Endodermal cell (in vitro differentiated cells): ENCODE results near the gene ZNF808. TPM values are rescaled to one million over a fixed set of nuclear protein-coding genes. Genes with fewer than 3 reads are reported as not detected.
"Not testable (repeated sequence)": the region's sequence is repeated elsewhere in the genome, so short reads cannot be mapped to it uniquely, and the experiment has no call there.

ENCODE experiments used
- DNase-seq: peaks from one replicate; pipeline ENCODE4 v3.0.0-alpha.2; 2017
- H3K27ac ChIP-seq: 2 replicates; pipeline ENCODE4 v1.5.1; 2013; ENCODE audit warnings: mild to moderate bottlenecking, low read depth, low read length, moderate library complexity
- H3K27me3 ChIP-seq: 2 replicates; pipeline ENCODE4 v1.6.1; 2013; ENCODE audit warnings: mild to moderate bottlenecking, low read length, moderate library complexity; ENCODE audit not compliant: insufficient read depth, control insufficient read depth, poor library complexity, severe bottlenecking
- H3K36me3 ChIP-seq: 2 replicates; pipeline ENCODE4 v1.7.0; 2013; ENCODE audit warnings: mild to moderate bottlenecking, low read length, moderate library complexity; ENCODE audit not compliant: control insufficient read depth, insufficient read depth
- H3K4me1 ChIP-seq: one replicate; pipeline ENCODE4 v1.7.0; 2013; ENCODE audit warnings: low read length; ENCODE audit not compliant: control insufficient read depth, insufficient read depth
- H3K4me3 ChIP-seq: 2 replicates; pipeline ENCODE4 v1.5.1; 2013; ENCODE audit warnings: mild to moderate bottlenecking, low read length, moderate library complexity
- H3K9ac ChIP-seq: 2 replicates; pipeline ENCODE4 v1.6.1; 2013; ENCODE audit warnings: mild to moderate bottlenecking, low read length, moderate library complexity; ENCODE audit not compliant: poor library complexity, severe bottlenecking; ENCODE audit errors: extremely low read depth
- H3K9me3 ChIP-seq: 2 replicates; pipeline ENCODE4 v1.6.1; 2013; ENCODE audit warnings: mild to moderate bottlenecking, low read length, moderate library complexity; ENCODE audit not compliant: control insufficient read depth
- H3K27ac Mint-ChIP-seq: 2 replicates; pipeline ENCODE4 v1.8.0; 2020; ENCODE audit warnings: mixed read lengths
- H3K27me3 Mint-ChIP-seq: 2 replicates; pipeline ENCODE4 v1.8.0; 2021; ENCODE audit warnings: mild to moderate bottlenecking, mixed read lengths; ENCODE audit not compliant: insufficient read depth
- H3K36me3 Mint-ChIP-seq: 2 replicates; pipeline ENCODE4 v1.8.0; 2020; ENCODE audit warnings: low read depth, mixed read lengths
- H3K4me1 Mint-ChIP-seq: 2 replicates; pipeline ENCODE4 v1.8.0; 2020; ENCODE audit warnings: mixed read lengths
- H3K4me3 Mint-ChIP-seq: 2 replicates; pipeline ENCODE4 v1.8.0; 2020; ENCODE audit warnings: mild to moderate bottlenecking, moderate library complexity, mixed read lengths
- H3K9me3 Mint-ChIP-seq: 2 replicates; pipeline ENCODE4 v1.8.0; 2020; ENCODE audit warnings: mild to moderate bottlenecking, mixed read lengths
- CTCF ChIP-seq: fragments of 200-600 bp; sonication (generic); conservative IDR thresholded peaks from 2 replicates; pipeline ENCODE4 v1.5.0; 2021; ENCODE audit warnings: antibody characterized with exemption, mild to moderate bottlenecking
- WGBS, 2 experiments: methylation state at CpG; one replicate each; pipeline versions ENCODE4 v1.1.5 to v1.1.7; 2013; ENCODE audit warnings: missing lambda C conversion rate in 2 of 2, mixed read lengths in 1 of 2; ENCODE audit not compliant: insufficient coverage in 1 of 2, insufficient read length in 1 of 2; 5-methylcytosine and 5-hydroxymethylcytosine counted together
- total RNA-seq, 2 donors: library from RNA; stranded (reverse); fragmentation: NEBNext Ultra II Directional in 1 of 2; extraction: Animal tissue kit (Norgen Biotek cat#: 25700) in 1 of 2; gene quantifications; 2 replicates in 1 of 2; 3 replicates in 1 of 2; pipeline ENCODE4 v1.2.1, GENCODE V29; 2021

The ZNF808 gene
- total RNA-seq, 2 donors from 2014 or later = 52.4 to 61.6 TPM

- H3K27me3 ChIP-seq = no peaks in the 10 kb centered on the region
- Mint-ChIP-seq H3K4me3 (peak overlapping the region; percentile 82), H3K27me3 (no peaks in the 10 kb centered on the region), H3K27ac (peak overlapping the region; percentile 96), H3K36me3 (peaks cover 35% of the 10 kb centered on the region), H3K4me1 (peaks cover 31% of the 10 kb centered on the region), H3K9me3 (no peaks in the 10 kb centered on the region)
- peak; percentile 98 for DNase-seq
- peak overlapping the region; percentile 59 for H3K9ac ChIP-seq
- 2 to 7% methylated on average over 23 to 50 of the region's 50 CpGs for WGBS, 2 experiments
- peaks cover 23% of the 10 kb centered on the region for H3K36me3 ChIP-seq
- H3K4me1 ChIP-seq = no peaks in the 10 kb centered on the region
- no peaks in the 10 kb centered on the region for H3K9me3 ChIP-seq
- peak overlapping the region; percentile 87 for H3K4me3 ChIP-seq
- TF ChIP-seq CTCF = peak; percentile 58
- no peak overlapping the region for H3K27ac ChIP-seq
These were observed 8.4 kb downstream of the ZNF808 start for GRCh38 chr19:52535771-52536447.

- Mint-ChIP-seq H3K4me1 (peaks cover 36% of the 10 kb centered on the region), H3K36me3 (peaks cover 37% of the 10 kb centered on the region), H3K9me3 (no peaks in the 10 kb centered on the region), H3K4me3 (peak overlapping the region; percentile 82), H3K27ac (peak overlapping the region; percentile 96), H3K27me3 (no peaks in the 10 kb centered on the region)
- no peak for DNase-seq
- peaks cover 23% of the 10 kb centered on the region for H3K36me3 ChIP-seq
- TF ChIP-seq CTCF = no peak
- H3K27ac ChIP-seq = no peak overlapping the region
- H3K27me3 ChIP-seq = no peaks in the 10 kb centered on the region
- WGBS, 2 experiments = 8 to 14% methylated on average over 8 to 17 of the region's 17 CpGs
- peak overlapping the region; percentile 87 for H3K4me3 ChIP-seq
- no peaks in the 10 kb centered on the region for H3K9me3 ChIP-seq
- H3K9ac ChIP-seq = peak overlapping the region; percentile 59
- no peaks in the 10 kb centered on the region for H3K4me1 ChIP-seq
These were observed 9.0 kb downstream of the ZNF808 start for GRCh38 chr19:52536448-52536800.

- WGBS, 2 experiments = no CpG with 5 or more reads among the region's 4 CpGs
- not testable (repeated sequence) for H3K27me3 ChIP-seq, DNase-seq, H3K4me3 Mint-ChIP-seq, H3K9me3 ChIP-seq, H3K27ac Mint-ChIP-seq, H3K27me3 Mint-ChIP-seq, H3K4me1 ChIP-seq, H3K4me3 ChIP-seq, H3K9me3 Mint-ChIP-seq, H3K27ac ChIP-seq, H3K9ac ChIP-seq
- Mint-ChIP-seq H3K4me1 (peaks cover 37% of the 10 kb centered on the region), H3K36me3 (peaks cover 44% of the 10 kb centered on the region)
- peaks cover 27% of the 10 kb centered on the region for H3K36me3 ChIP-seq
These were observed 11.3 kb downstream of the ZNF808 start for GRCh38 chr19:52538815-52539214.

GRCh38 chr19:52541176-52541575 lies 13.7 kb downstream of the ZNF808 start:
- H3K36me3 ChIP-seq = peaks cover 41% of the 10 kb centered on the region
- H3K4me3 ChIP-seq, H3K9me3 Mint-ChIP-seq, H3K27ac Mint-ChIP-seq, H3K9ac ChIP-seq, H3K27me3 Mint-ChIP-seq, H3K4me1 ChIP-seq, H3K9me3 ChIP-seq, DNase-seq, H3K27me3 ChIP-seq, H3K27ac ChIP-seq, H3K4me3 Mint-ChIP-seq: not testable (repeated sequence)
- H3K36me3 Mint-ChIP-seq = peaks cover 51% of the 10 kb centered on the region
- 91 to 95% methylated on average over 2 to 4 of the region's 5 CpGs for WGBS, 2 experiments
- H3K4me1 Mint-ChIP-seq = peaks cover 31% of the 10 kb centered on the region
